ENCODE results near the gene RXRB.

RXRB gene

DNA sequence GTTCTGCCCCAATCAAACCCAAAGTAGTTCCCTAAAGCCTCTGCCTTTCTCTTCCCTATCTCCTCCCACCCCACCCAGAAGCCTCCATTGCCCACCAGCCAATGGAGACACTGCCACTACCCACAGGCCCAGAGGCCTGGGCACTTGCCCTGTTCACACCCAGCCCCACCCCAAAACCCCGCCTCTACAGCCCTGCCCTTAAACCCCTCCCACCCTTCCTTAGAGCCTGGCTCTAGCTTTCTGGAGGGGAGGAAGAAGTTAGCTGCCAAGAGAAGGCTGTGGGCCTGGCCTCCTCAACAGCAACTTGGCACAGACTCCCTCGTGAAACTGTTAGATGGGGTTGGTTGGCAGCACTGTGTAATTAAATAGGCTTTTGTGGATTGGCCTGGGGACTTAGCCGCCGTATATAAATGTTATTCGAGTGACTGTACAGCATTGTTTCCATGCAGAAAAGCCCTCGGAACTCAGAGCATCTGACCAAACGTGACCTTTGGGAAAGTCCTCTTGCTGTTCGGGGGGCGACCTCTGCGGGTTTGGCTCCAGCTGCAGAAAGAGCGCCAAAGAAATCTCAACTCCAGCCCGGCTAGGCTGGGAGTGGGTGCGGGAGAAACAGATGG is 39.6 kb downstream of the RXRB start:
- TF ChIP-seq GATA2 (IDR thresholded peaks at IDR 0.05; ENCODE audit: low read depth, low read length) (no peak), GATA3 (IDR thresholded peaks at IDR 0.05; ENCODE audit: low read depth, low read length) (no peak)

- no peak for TF ChIP-seq GATA3 (IDR thresholded peaks at IDR 0.05; ENCODE audit: low read depth, low read length)
- no peak for TF ChIP-seq GATA2 (IDR thresholded peaks at IDR 0.05; ENCODE audit: low read depth, low read length)
Observed at GRCh38 chr6:33160096-33160495, 40.4 kb downstream of the RXRB start.

DNA sequence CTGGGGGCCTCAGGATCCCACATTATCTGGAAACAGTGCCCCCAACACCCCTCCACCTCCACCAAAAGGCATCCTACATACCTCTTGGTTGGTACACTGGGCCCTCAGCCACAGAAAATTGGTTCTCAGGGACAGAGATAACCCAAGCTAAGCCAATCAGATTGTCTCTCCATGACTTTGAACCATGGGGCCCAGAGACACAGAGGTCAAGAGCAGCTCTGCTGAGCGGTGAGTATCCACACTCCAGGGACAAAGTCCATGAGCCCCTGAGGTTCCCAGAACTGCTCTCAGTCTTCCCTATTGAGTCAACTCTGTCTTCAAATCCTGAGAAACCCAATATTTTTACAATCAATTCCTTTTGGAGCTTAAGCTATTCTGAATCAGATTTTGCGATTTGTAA is 43.5 kb downstream of the RXRB start:
- TF ChIP-seq GATA3 (IDR thresholded peaks at IDR 0.05; ENCODE audit: low read depth, low read length) (no peak), GATA2 (IDR thresholded peaks at IDR 0.05; ENCODE audit: low read depth, low read length) (no peak)

DNA sequence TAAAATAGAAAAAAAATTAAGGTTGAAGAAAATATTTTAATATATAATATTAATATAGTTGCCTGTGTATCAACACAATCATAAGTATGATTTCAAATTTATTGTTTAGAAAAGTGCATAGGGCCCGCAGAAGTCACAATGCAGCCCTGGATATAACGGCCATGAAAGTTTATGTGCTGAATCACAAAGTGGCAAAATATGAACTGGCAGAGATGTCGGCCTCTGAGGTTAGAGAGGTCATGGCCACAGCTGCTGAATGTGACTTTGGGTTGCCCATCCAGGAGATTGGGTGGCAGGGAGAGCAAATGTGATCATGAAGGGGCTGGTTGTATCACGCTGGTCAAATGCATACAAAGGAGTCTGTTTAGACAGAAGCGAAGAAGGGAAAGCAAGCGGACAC is 43.9 kb downstream of the RXRB start:
- TF ChIP-seq GATA2 (IDR thresholded peaks at IDR 0.05; ENCODE audit: low read depth, low read length) (no peak), GATA3 (IDR thresholded peaks at IDR 0.05; ENCODE audit: low read depth, low read length) (no peak)

GRCh38 chr6:33154349-33154748 is 46.1 kb downstream of the RXRB start:
- TF ChIP-seq GATA3 (IDR thresholded peaks at IDR 0.05; ENCODE audit: low read depth, low read length) (no peak), GATA2 (IDR thresholded peaks at IDR 0.05; ENCODE audit: low read depth, low read length) (no peak)

GRCh38 chr6:33151050-33151449 is 49.4 kb downstream of the RXRB start:
- no peak for TF ChIP-seq GATA2 (IDR thresholded peaks at IDR 0.05; ENCODE audit: low read depth, low read length)
- no peak for TF ChIP-seq GATA3 (IDR thresholded peaks at IDR 0.05; ENCODE audit: low read depth, low read length)

- TF ChIP-seq GATA2 (IDR thresholded peaks at IDR 0.05; ENCODE audit: low read depth, low read length) (no peak), GATA3 (IDR thresholded peaks at IDR 0.05; ENCODE audit: low read depth, low read length) (no peak)
Observed at GRCh38 chr6:33147807-33148666, 52.4 kb downstream of the RXRB start.

DNA sequence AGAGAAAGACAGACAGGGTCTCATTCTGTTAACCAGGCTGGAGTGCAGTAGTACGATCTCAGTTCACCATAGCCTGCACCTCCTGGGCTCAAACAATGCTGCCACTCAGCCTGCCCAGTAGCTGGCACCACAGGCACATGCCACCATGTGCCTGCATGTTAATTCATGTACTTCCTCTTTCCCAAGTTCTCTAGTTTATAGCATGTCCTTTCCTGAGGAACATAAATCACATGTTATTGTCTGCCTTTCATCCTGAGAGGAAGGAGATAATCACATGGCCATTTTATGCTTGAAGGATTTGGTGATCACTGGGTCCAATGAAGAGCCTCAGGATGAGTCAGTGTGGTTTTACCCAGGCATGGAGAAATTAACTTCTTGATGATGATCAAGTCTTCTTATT is 56.1 kb downstream of the RXRB start:
- TF ChIP-seq GATA2 (IDR thresholded peaks at IDR 0.05; ENCODE audit: low read depth, low read length) (no peak), GATA3 (IDR thresholded peaks at IDR 0.05; ENCODE audit: low read depth, low read length) (no peak)
